ENCODE measurements around the gene BTBD1.
A peak's percentile ranks its signal among the peaks of the same experiment; 100 is the strongest.

BTBD1 gene

GRCh38 chr15:82986442-82986780 is 80.6 kb downstream of the BTBD1 start:
- peak overlapping the region; percentile 93 for H4K12ac ChIP-seq (ENCODE audit: low read depth, low read length)
- peaks cover 5 to 9% of the 10 kb centered on the region in 2 experiments for H3K36me3 ChIP-seq (ENCODE audit: control insufficient read depth in 1 of 2, insufficient read depth in 2 of 2, low read length in 2 of 2)
- DNase-seq, result peak; percentile 6 to 38
- H2BK5ac ChIP-seq (ENCODE audit: low read depth, low read length, poor library complexity), result peak overlapping the region; percentile 9
- peaks cover 1% of the 10 kb centered on the region for H3K9me3 ChIP-seq (ENCODE audit: insufficient read depth, low read depth, low read length)
- H3K27me3 ChIP-seq (ENCODE audit: insufficient read depth, low read length), result no peaks in the 10 kb centered on the region
- no CpG with 5 or more reads among the region's 12 CpGs for WGBS (ENCODE audit: extremely low coverage, insufficient coverage, insufficient read length)
- peak overlapping the region; percentile 52 for H2BK120ac ChIP-seq (ENCODE audit: insufficient read depth, low read length, poor library complexity)
- peak overlapping the region; percentile 95 for H3K9ac ChIP-seq (ENCODE audit: low read length)
- no peak overlapping the region for H3K23ac ChIP-seq (ENCODE audit: low read length)
- H2AK5ac ChIP-seq (ENCODE audit: low read length), result no peak overlapping the region
- H2AFZ ChIP-seq (ENCODE audit: insufficient read depth, low read length, poor library complexity), result peak overlapping the region; percentile 75
- H3K27ac ChIP-seq (ENCODE audit: low read depth, low read length), result no peak overlapping the region
- H3K4me1 ChIP-seq (ENCODE audit: control insufficient read depth in 1 of 2, insufficient read depth in 2 of 2, low read length in 2 of 2), result peaks cover 3 to 4% of the 10 kb centered on the region in 2 experiments
- peak overlapping the region; percentile 88 for H4K91ac ChIP-seq (ENCODE audit: low read depth, low read length)
- no peak overlapping the region for H2BK12ac ChIP-seq (ENCODE audit: low read length)
- H4K8ac ChIP-seq (ENCODE audit: low read depth, low read length), result peak overlapping the region; percentile 97
- H3K79me2 ChIP-seq (ENCODE audit: control insufficient read depth, insufficient read depth, low read length, poor library complexity), result peaks cover 4% of the 10 kb centered on the region
- H3K79me1 ChIP-seq (ENCODE audit: low read length), result peaks cover 5% of the 10 kb centered on the region
- H3K18ac ChIP-seq (ENCODE audit: low read length), result peak overlapping the region; percentile 46
- peak overlapping the region; percentile 96 for H3K4me3 ChIP-seq (ENCODE audit: low read depth, low read length)
- peak overlapping the region; percentile 55 for H3K14ac ChIP-seq (ENCODE audit: low read length)
- H3K4ac ChIP-seq (ENCODE audit: low read depth, low read length), result peak overlapping the region; percentile 65
- H3K4me2 ChIP-seq (ENCODE audit: low read length), result peak overlapping the region; percentile 79

GRCh38 chr15:82985688-82986441 is 81.2 kb downstream of the BTBD1 start, which contains the start of gene RAMAC:
Gene RAMAC (plus strand): TSS chr15:82986210. CDS start chr15:82989019, 2,809 bp downstream.
- no CpG with 5 or more reads among the region's 45 CpGs for WGBS (ENCODE audit: extremely low coverage, insufficient coverage, insufficient read length)
- Histone ChIP-seq H3K79me1 (ENCODE audit: low read length) (peaks cover 5% of the 10 kb centered on the region), H3K14ac (ENCODE audit: low read length) (peak within 1 kb of the TSS; percentile 96), H3K27me3 (ENCODE audit: insufficient read depth, low read length) (no peaks in the 10 kb centered on the region), H3K27ac (ENCODE audit: low read depth, low read length) (no peak within 1 kb of the TSS), H4K8ac (ENCODE audit: low read depth, low read length) (peak within 1 kb of the TSS; percentile 99), H3K4me2 (ENCODE audit: low read length) (peak within 1 kb of the TSS; percentile 79), H3K4ac (ENCODE audit: low read depth, low read length) (peak within 1 kb of the TSS; percentile 65), H3K36me3 (ENCODE audit: control insufficient read depth in 1 of 2, insufficient read depth in 2 of 2, low read length in 2 of 2) (peaks cover 5 to 9% of the 10 kb centered on the region in 2 experiments), H2BK120ac (ENCODE audit: insufficient read depth, low read length, poor library complexity) (peak within 1 kb of the TSS; percentile 74), H3K9me3 (ENCODE audit: insufficient read depth, low read depth, low read length) (peaks cover 1% of the 10 kb centered on the region), H3K18ac (ENCODE audit: low read length) (peak within 1 kb of the TSS; percentile 93), H2BK12ac (ENCODE audit: low read length) (no peak within 1 kb of the TSS), H2AK5ac (ENCODE audit: low read length) (no peak within 1 kb of the TSS), H3K79me2 (ENCODE audit: control insufficient read depth, insufficient read depth, low read length, poor library complexity) (peaks cover 4% of the 10 kb centered on the region), H4K12ac (ENCODE audit: low read depth, low read length) (peak within 1 kb of the TSS; percentile 93), H3K9ac (ENCODE audit: low read length) (peak within 1 kb of the TSS; percentile 95), H4K91ac (ENCODE audit: low read depth, low read length) (peak within 1 kb of the TSS; percentile 88), H3K4me3 (ENCODE audit: low read depth, low read length) (peak within 1 kb of the TSS; percentile 96), H3K23ac (ENCODE audit: low read length) (no peak within 1 kb of the TSS), H2AFZ (ENCODE audit: insufficient read depth, low read length, poor library complexity) (peak within 1 kb of the TSS; percentile 94), H3K4me1 (ENCODE audit: control insufficient read depth in 1 of 2, insufficient read depth in 2 of 2, low read length in 2 of 2) (peaks cover 3 to 4% of the 10 kb centered on the region in 2 experiments), H2BK5ac (ENCODE audit: low read depth, low read length, poor library complexity) (peak within 1 kb of the TSS; percentile 52)
- DNase-seq, result peak; percentile 89 to 97

- peaks cover 2% of the 10 kb centered on the region for H3K79me2 ChIP-seq (ENCODE audit: control insufficient read depth, insufficient read depth, low read length, poor library complexity)
- H3K27ac ChIP-seq (ENCODE audit: low read depth, low read length), result no peak overlapping the region
- peaks cover 1% of the 10 kb centered on the region for H3K9me3 ChIP-seq (ENCODE audit: insufficient read depth, low read depth, low read length)
- H3K4ac ChIP-seq (ENCODE audit: low read depth, low read length), result no peak overlapping the region
- H2BK12ac ChIP-seq (ENCODE audit: low read length), result no peak overlapping the region
- H3K9ac ChIP-seq (ENCODE audit: low read length), result no peak overlapping the region
- H2AFZ ChIP-seq (ENCODE audit: insufficient read depth, low read length, poor library complexity), result no peak overlapping the region
- no peak overlapping the region for H2BK120ac ChIP-seq (ENCODE audit: insufficient read depth, low read length, poor library complexity)
- no peak overlapping the region for H3K4me3 ChIP-seq (ENCODE audit: low read depth, low read length)
- no peak overlapping the region for H3K4me2 ChIP-seq (ENCODE audit: low read length)
- WGBS (ENCODE audit: extremely low coverage, insufficient coverage, insufficient read length), result no CpG with 5 or more reads among the region's 2 CpGs
- H3K79me1 ChIP-seq (ENCODE audit: low read length), result peaks cover 2% of the 10 kb centered on the region
- H2BK5ac ChIP-seq (ENCODE audit: low read depth, low read length, poor library complexity), result no peak overlapping the region
- H2AK5ac ChIP-seq (ENCODE audit: low read length), result no peak overlapping the region
- no peak overlapping the region for H4K8ac ChIP-seq (ENCODE audit: low read depth, low read length)
- DNase-seq, result no peak
- peaks cover 0 to 4% of the 10 kb centered on the region in 2 experiments for H3K4me1 ChIP-seq (ENCODE audit: control insufficient read depth in 1 of 2, insufficient read depth in 2 of 2, low read length in 2 of 2)
- no peaks in the 10 kb centered on the region for H3K27me3 ChIP-seq (ENCODE audit: insufficient read depth, low read length)
- H3K23ac ChIP-seq (ENCODE audit: low read length), result no peak overlapping the region
- no peak overlapping the region for H3K14ac ChIP-seq (ENCODE audit: low read length)
- H4K91ac ChIP-seq (ENCODE audit: low read depth, low read length), result no peak overlapping the region
- no peak overlapping the region for H3K18ac ChIP-seq (ENCODE audit: low read length)
- H4K12ac ChIP-seq (ENCODE audit: low read depth, low read length), result no peak overlapping the region
- no peaks in the 10 kb centered on the region for H3K36me3 ChIP-seq (ENCODE audit: control insufficient read depth in 1 of 2, insufficient read depth in 2 of 2, low read length in 2 of 2)
Observed at GRCh38 chr15:82980981-82981380, 86.1 kb downstream of the BTBD1 start.

- Histone ChIP-seq H3K23ac (ENCODE audit: low read length) (no peak overlapping the region), H3K4me2 (ENCODE audit: low read length) (no peak overlapping the region), H2AFZ (ENCODE audit: insufficient read depth, low read length, poor library complexity) (no peak overlapping the region), H3K4me3 (ENCODE audit: low read depth, low read length) (no peak overlapping the region), H3K27ac (ENCODE audit: low read depth, low read length) (no peak overlapping the region), H3K27me3 (ENCODE audit: insufficient read depth, low read length) (no peaks in the 10 kb centered on the region), H4K12ac (ENCODE audit: low read depth, low read length) (no peak overlapping the region), H4K8ac (ENCODE audit: low read depth, low read length) (no peak overlapping the region), H3K18ac (ENCODE audit: low read length) (no peak overlapping the region), H3K79me1 (ENCODE audit: low read length) (no peaks in the 10 kb centered on the region), H3K4ac (ENCODE audit: low read depth, low read length) (no peak overlapping the region), H3K14ac (ENCODE audit: low read length) (no peak overlapping the region), H3K4me1 (ENCODE audit: control insufficient read depth in 1 of 2, insufficient read depth in 2 of 2, low read length in 2 of 2) (no peaks in the 10 kb centered on the region), H2BK5ac (ENCODE audit: low read depth, low read length, poor library complexity) (no peak overlapping the region), H2BK12ac (ENCODE audit: low read length) (no peak overlapping the region), H2AK5ac (ENCODE audit: low read length) (no peak overlapping the region), H3K9ac (ENCODE audit: low read length) (no peak overlapping the region), H4K91ac (ENCODE audit: low read depth, low read length) (no peak overlapping the region), H3K79me2 (ENCODE audit: control insufficient read depth, insufficient read depth, low read length, poor library complexity) (no peaks in the 10 kb centered on the region), H3K36me3 (ENCODE audit: control insufficient read depth in 1 of 2, insufficient read depth in 2 of 2, low read length in 2 of 2) (no peaks in the 10 kb centered on the region), H2BK120ac (ENCODE audit: insufficient read depth, low read length, poor library complexity) (no peak overlapping the region), H3K9me3 (ENCODE audit: insufficient read depth, low read depth, low read length) (no peaks in the 10 kb centered on the region)
- WGBS (ENCODE audit: extremely low coverage, insufficient coverage, insufficient read length), result no CpG with 5 or more reads among the region's 1 CpG
- no peak for DNase-seq
Observed at GRCh38 chr15:82979726-82980125, 87.3 kb downstream of the BTBD1 start.

All from trophoblast cell (in vitro differentiated cells and primary cell).